OCI-LY1 (cell line): ENCODE results near the gene RBBP7.
A peak's percentile ranks its signal among the peaks of the same experiment; 100 is the strongest.

ENCODE experiments used
- EZH2 ChIP-seq: fragments of 200-600 bp; sonication (generic), shearing (Covaris generic); IDR thresholded peaks from 2 replicates; pipeline ENCODE4 v1.8.0; 2017; ENCODE audit warnings: borderline replicate concordance, mixed run types, mild to moderate bottlenecking, antibody characterized with exemption, low read length, moderate library complexity, mixed read lengths
- TF ChIP-seq, protein P1 (sequence below): fragments of 200-600 bp; sonication (generic), shearing (Covaris generic); IDR thresholded peaks from 2 replicates; pipeline ENCODE4 v1.5.1; 2017; ENCODE audit warnings: mild to moderate bottlenecking, antibody characterized with exemption, low read length, moderate library complexity, mixed read lengths

- TF ChIP-seq, protein P1, sequence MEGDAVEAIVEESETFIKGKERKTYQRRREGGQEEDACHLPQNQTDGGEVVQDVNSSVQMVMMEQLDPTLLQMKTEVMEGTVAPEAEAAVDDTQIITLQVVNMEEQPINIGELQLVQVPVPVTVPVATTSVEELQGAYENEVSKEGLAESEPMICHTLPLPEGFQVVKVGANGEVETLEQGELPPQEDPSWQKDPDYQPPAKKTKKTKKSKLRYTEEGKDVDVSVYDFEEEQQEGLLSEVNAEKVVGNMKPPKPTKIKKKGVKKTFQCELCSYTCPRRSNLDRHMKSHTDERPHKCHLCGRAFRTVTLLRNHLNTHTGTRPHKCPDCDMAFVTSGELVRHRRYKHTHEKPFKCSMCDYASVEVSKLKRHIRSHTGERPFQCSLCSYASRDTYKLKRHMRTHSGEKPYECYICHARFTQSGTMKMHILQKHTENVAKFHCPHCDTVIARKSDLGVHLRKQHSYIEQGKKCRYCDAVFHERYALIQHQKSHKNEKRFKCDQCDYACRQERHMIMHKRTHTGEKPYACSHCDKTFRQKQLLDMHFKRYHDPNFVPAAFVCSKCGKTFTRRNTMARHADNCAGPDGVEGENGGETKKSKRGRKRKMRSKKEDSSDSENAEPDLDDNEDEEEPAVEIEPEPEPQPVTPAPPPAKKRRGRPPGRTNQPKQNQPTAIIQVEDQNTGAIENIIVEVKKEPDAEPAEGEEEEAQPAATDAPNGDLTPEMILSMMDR, result peak; percentile 62
- TF ChIP-seq EZH2, result no peak
These were observed 33.8 kb downstream of the RBBP7 start for GRCh38 chrX:16836371-16836770.
